GM20431 (cell line): ENCODE measurements around the gene KMT2C.
"Not testable (repeated sequence)": the region's sequence is repeated elsewhere in the genome, so short reads cannot be mapped to it uniquely, and the experiment has no call there.

Source experiments
- in situ Hi-C: fragments of 300-500 bp; cut with MseI, MboI; formaldehyde crosslinking; loops from one replicate; pipeline ENCODE4 v1.15.0; 2020; ENCODE audit warnings: low sequenced_read_pairs; ENCODE audit not compliant: unreplicated experiment

Gene KMT2C

GRCh38 chr7:152435384-152436110, at the start of gene KMT2C:
TSS of gene KMT2C (minus strand) at chr7:152436003. CDS start at chr7:152435786, 217 bp downstream.
- in situ Hi-C loops = no loop called here

GRCh38 chr7:152481082-152481481, 45.3 kb upstream of the KMT2C start:
- in situ Hi-C loops = no loop called here

- in situ Hi-C loops = no loop called here
Measured at GRCh38 chr7:152480664-152481063, 44.9 kb upstream of the KMT2C start.

GRCh38 chr7:152479595-152479994, 43.8 kb upstream of the KMT2C start:
- in situ Hi-C loops = no loop called here

- in situ Hi-C loops = no loop called here
Measured at GRCh38 chr7:152478140-152478539, 42.3 kb upstream of the KMT2C start.

GRCh38 chr7:152477079-152477478, 41.3 kb upstream of the KMT2C start:
- in situ Hi-C loops = no loop called here

GRCh38 chr7:152476551-152476950, 40.7 kb upstream of the KMT2C start:
- in situ Hi-C loops = no loop called here

- in situ Hi-C loops = not testable (repeated sequence)
Measured at GRCh38 chr7:152471023-152471620, 35.3 kb upstream of the KMT2C start.

- in situ Hi-C loops = not testable (repeated sequence)
Measured at GRCh38 chr7:152470251-152471022, 34.6 kb upstream of the KMT2C start.

- in situ Hi-C loops = not testable (repeated sequence)
Measured at GRCh38 chr7:152469576-152469975, 33.8 kb upstream of the KMT2C start.

- in situ Hi-C loops = no loop called here
Measured at GRCh38 chr7:152467225-152467624, 31.4 kb upstream of the KMT2C start.

GRCh38 chr7:152465119-152465387, 29.2 kb upstream of the KMT2C start:
- in situ Hi-C loops = no loop called here

- in situ Hi-C loops = no loop called here
Measured at GRCh38 chr7:152464312-152465118, 28.7 kb upstream of the KMT2C start.

- in situ Hi-C loops = no loop called here
Measured at GRCh38 chr7:152463709-152464311, 28.0 kb upstream of the KMT2C start.

- in situ Hi-C loops = no loop called here
Measured at GRCh38 chr7:152462995-152463708, 27.3 kb upstream of the KMT2C start.

GRCh38 chr7:152459724-152460251, 24.0 kb upstream of the KMT2C start:
- in situ Hi-C loops = no loop called here

GRCh38 chr7:152451356-152451755, 15.6 kb upstream of the KMT2C start:
- in situ Hi-C loops = no loop called here

- in situ Hi-C loops = not testable (repeated sequence)
Measured at GRCh38 chr7:152445386-152446008, 9.7 kb upstream of the KMT2C start.

GRCh38 chr7:152443586-152443985, 7.8 kb upstream of the KMT2C start:
- in situ Hi-C loops = no loop called here
